ENCODE results near the gene AGAP1. TPM values are rescaled to one million over a fixed set of nuclear protein-coding genes. Genes with fewer than 3 reads are reported as not detected.

Gene AGAP1
- polyA plus RNA-seq, 1 donor from 2014 or later, result 17.4 TPM

- Histone ChIP-seq H3K36me3 (ENCODE audit: insufficient read depth, low read length) (no peaks in the 10 kb centered on the region), H3K27ac (ENCODE audit: low read length) (no peak overlapping the region), H3K4me2 (ENCODE audit: low read length) (no peak overlapping the region), H3F3A (ENCODE audit: insufficient read depth, low read length, poor library complexity, severe bottlenecking) (no peaks in the 10 kb centered on the region), H3K9me2 (ENCODE audit: insufficient read depth, low read length) (no peaks in the 10 kb centered on the region), H4K20me1 (ENCODE audit: insufficient read depth) (no peaks in the 10 kb centered on the region), H2AFZ (ENCODE audit: low read depth, low read length) (no peak overlapping the region), H3K9me3 (ENCODE audit: low read length) (no peaks in the 10 kb centered on the region), H3K4me3 (ENCODE audit: low read length) (no peak overlapping the region), H3K9ac (ENCODE audit: low read length) (no peak overlapping the region), H3K27me3 (ENCODE audit: insufficient read depth, low read depth, low read length) (no peaks in the 10 kb centered on the region), H3K79me2 (replicated peaks; ENCODE audit: insufficient read depth, low read length) (no peaks in the 10 kb centered on the region)
- TF ChIP-seq EZH2 (IDR thresholded peaks at IDR 0.05; ENCODE audit: borderline replicate concordance, insufficient read depth, low read length, poor library complexity, severe bottlenecking) (no peak), EP300 (conservative IDR thresholded peaks at IDR 0.05; ENCODE audit: poor library complexity, severe bottlenecking) (no peak), TAF1 (IDR thresholded peaks at IDR 0.05; ENCODE audit: low read depth) (no peak), MXI1 (conservative IDR thresholded peaks at IDR 0.05; ENCODE audit: poor library complexity, severe bottlenecking) (no peak), POLR2AphosphoS5 (IDR thresholded peaks at IDR 0.05) (no peak), SMC3 (conservative IDR thresholded peaks at IDR 0.05; ENCODE audit: poor library complexity) (no peak), CTCF (IDR thresholded peaks at IDR 0.05; ENCODE audit: poor library complexity, severe bottlenecking) (no peak), RAD21 (conservative IDR thresholded peaks at IDR 0.05) (no peak), REST (IDR thresholded peaks at IDR 0.05; ENCODE audit: borderline replicate concordance) (no peak)
Observed at GRCh38 chr2:236123716-236124115, 629.9 kb downstream of the AGAP1 start.

GRCh38 chr2:236124182-236124893 lies 630.5 kb downstream of the AGAP1 start:
- H3K4me2 ChIP-seq (ENCODE audit: low read length), result no peak overlapping the region
- no peaks in the 10 kb centered on the region for H3K36me3 ChIP-seq (ENCODE audit: insufficient read depth, low read length)
- TF ChIP-seq RAD21 (conservative IDR thresholded peaks at IDR 0.05) (no peak), EP300 (conservative IDR thresholded peaks at IDR 0.05; ENCODE audit: poor library complexity, severe bottlenecking) (no peak), CTCF (IDR thresholded peaks at IDR 0.05; ENCODE audit: poor library complexity, severe bottlenecking) (no peak), POLR2AphosphoS5 (IDR thresholded peaks at IDR 0.05) (no peak), REST (IDR thresholded peaks at IDR 0.05; ENCODE audit: borderline replicate concordance) (no peak)

More at GRCh38 chr2:236124182-236124893, 630.5 kb downstream of the AGAP1 start:
- no peaks in the 10 kb centered on the region for H3K27me3 ChIP-seq (ENCODE audit: insufficient read depth, low read depth, low read length)
- no peaks in the 10 kb centered on the region for H3K79me2 ChIP-seq (replicated peaks; ENCODE audit: insufficient read depth, low read length)
- no peak overlapping the region for H3K27ac ChIP-seq (ENCODE audit: low read length)
- H3F3A ChIP-seq (ENCODE audit: insufficient read depth, low read length, poor library complexity, severe bottlenecking), result no peaks in the 10 kb centered on the region
- H4K20me1 ChIP-seq (ENCODE audit: insufficient read depth), result no peaks in the 10 kb centered on the region
- H3K4me3 ChIP-seq (ENCODE audit: low read length), result no peak overlapping the region
- H3K9me3 ChIP-seq (ENCODE audit: low read length), result no peaks in the 10 kb centered on the region
- H3K9me2 ChIP-seq (ENCODE audit: insufficient read depth, low read length), result no peaks in the 10 kb centered on the region
- no peak overlapping the region for H3K9ac ChIP-seq (ENCODE audit: low read length)
- H2AFZ ChIP-seq (ENCODE audit: low read depth, low read length), result no peak overlapping the region

Measured in neural cell (in vitro differentiated cells).